ENCODE results near the gene UMODL1.
"Not testable (repeated sequence)": the region's sequence is repeated elsewhere in the genome, so short reads cannot be mapped to it uniquely, and the experiment has no call there.

The UMODL1 gene

DNA sequence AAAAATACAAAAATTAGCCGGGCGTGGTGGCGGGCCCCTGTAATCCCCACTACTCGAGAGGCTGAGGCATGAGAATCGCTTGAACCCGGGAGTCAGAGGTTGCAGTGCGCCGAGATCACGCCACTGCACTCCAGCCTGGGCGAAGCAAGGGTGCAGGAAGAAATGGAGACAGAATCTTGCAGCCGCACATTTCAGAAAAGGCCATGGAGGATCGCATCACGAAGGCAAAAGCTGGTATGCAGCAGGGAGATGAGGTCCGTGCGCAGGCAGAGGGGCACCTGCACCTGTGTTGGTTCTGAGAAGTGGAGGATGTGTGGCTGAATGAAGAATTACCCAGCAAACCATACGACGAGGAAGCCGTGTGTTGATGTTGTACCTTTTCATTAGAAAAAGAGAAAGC, 94.8 kb downstream of the UMODL1 start:
- DNase-seq, result no peak

DNA sequence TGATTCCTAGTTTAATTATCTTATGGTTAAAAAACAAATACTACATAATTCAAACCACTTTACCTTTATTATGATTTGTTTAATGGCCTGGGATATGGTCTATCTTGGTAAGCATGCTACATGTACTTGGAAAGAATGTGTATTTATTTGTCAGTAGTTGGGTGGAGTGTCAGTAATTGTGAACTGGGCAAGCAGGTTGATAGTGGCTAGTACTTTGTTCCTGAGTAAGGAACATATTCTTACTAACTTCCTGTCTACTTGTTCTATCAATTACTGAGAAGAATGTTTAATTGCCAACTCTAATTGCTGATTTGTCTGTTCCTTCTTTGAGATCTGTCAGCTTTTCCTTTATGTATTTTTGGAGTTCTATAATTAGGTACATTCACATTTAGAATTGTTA, 98.6 kb downstream of the UMODL1 start:
- no peak for DNase-seq

DNA sequence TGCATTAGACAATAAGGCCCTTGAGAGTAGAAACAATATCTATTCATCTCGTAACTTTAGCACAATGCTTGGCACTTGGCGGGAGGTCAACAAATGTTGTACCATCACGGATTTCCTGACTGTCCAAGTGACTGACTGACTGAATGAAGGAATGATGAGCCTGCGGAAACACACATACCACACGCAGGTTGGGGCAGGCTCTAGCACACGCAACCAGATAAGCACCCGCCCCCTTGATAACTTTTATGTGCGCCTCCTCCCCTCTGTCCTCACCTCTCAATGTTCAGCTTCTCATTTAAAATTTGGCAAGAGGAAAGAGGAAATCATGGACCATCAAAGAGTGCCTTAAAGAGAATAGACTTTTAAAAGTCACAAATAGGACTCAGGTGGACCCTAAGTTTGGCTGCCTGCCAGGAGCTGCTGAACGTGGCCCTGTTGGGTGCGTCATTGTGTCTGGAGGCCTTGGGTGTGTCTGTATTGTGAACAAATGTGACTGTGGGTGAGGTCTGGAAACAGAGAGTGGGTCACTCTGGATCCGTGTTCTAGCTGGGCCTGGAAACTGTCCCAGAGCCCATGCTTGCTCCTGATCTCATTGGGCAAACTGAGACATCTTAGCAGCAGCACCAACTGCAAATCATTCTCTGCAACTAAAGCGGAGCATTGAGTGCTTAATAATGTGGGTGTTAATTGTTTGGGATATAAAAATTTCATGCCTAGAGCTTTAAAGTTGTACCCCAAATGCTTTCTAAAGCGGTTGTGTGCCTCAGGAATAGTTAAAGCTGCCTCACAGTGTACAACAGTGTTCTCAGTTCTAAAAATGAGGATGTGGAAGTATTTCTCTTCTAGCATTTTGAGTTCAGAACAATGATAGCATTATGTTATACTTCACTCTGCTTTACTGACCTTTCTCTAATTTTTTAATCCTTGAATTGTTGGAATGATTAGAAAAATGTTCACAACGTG, 100.3 kb downstream of the UMODL1 start:
- no peak for DNase-seq

DNA sequence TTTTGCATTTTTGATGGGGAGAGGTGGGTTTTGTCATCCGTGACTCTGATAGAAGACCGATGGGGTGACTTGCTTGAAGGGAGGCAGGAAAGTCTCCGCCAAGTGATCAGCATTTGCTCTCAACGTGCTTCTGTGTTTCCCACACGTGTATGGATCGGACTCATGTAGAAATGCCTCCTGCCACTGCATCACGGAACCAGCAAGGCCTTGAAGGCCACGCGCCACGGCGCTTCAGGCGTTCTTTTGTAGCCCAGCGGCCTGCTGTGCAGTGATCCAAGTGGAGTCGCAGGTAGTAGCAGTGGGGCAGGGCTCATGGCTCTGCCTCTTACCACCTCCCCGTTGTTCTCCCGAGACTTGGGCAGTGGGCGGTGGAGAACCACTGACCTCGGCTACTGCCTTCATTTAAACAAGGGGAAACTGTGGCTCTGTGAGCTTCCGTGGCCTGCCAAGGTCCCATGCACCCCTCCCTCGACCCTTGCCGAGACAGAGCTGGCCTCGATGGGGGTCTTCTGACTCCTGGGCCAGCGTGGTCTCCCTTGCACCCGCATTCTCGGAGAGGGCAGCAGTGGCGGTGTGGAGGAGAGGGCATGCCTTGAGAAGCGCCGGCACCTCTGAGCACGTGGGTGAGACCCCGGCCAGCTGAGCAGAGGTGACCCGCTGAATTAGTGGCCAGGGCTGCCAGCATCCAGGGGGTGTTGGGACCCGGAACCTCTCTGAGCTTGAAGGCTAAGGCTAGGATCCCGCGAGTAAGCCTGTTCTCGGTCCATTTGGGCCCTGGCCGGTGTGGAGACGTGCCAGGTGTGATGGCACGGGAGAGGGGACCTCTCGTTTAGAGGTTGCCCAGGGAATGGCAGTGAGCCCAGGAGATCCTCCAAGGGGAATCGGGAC, 101.7 kb downstream of the UMODL1 start:
- DNase-seq, result no peak

DNA sequence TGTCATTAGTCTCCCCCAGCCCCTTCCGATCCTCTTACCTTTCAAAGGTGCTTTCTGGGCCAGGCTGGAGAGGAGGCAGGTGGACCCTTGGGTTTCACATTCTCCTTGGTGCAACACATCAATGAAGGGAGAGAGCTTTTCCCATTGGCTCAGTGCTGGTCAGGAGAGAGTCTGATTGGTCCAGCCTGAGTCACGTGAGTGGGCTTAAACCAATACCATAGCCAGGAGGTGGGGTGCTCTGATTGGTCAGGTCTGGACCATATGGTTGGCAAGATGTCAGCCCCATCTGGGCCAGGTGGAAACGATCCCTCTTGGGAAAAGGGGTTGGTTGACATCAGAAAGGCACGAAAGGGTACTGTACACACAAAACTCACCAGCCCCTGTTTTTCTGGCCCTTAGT, 103.1 kb downstream of the UMODL1 start:
- DNase-seq, result no peak

DNA sequence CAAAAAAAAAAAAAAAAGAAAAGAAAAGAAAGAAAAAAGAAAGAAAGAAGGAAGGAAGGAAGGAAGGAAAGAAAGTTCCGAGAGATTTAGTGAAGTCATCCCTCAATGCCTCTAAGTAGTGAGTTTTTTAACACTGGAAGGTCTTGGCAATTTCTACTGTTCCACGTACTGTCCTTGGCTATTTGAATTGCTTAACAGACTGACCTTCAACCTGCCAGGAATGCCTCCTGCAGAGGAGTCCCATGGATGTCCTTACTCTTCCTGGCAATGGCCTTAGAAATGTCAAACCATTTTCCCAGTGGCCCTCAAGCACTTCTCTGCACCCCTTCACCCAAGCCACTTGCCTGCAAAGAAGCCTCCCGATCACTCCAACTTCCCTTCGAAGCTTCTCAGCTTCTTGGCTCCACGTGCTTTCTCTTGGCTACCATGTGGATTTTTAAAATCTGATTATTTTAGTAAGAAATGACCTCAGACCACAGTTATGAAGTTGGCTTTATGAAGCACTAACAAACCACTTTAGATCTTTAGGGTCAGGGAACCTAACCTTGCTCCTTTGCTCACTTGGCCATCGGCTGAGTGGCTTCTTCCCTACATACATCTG, 104.1 kb downstream of the UMODL1 start:
- DNase-seq, result no peak

DNA sequence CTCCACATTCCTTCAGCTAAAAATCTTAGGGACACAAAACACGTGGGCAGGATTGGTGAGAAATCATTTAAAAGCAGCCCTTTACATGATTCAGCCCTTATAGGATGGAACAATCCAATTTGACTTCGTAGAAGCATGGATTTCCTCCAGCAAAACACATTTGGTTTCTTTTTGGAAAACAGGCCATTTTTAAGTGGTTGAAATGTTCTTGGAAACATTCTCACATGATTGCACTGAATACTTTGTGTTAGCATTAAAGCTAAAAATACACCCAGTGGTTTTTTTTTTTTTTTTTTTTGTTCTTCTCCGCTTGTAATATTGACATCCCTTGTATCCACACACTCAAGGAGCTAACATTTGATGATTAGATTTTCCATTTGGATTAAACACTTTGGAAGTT, 105.7 kb downstream of the UMODL1 start:
- no peak for DNase-seq

DNA sequence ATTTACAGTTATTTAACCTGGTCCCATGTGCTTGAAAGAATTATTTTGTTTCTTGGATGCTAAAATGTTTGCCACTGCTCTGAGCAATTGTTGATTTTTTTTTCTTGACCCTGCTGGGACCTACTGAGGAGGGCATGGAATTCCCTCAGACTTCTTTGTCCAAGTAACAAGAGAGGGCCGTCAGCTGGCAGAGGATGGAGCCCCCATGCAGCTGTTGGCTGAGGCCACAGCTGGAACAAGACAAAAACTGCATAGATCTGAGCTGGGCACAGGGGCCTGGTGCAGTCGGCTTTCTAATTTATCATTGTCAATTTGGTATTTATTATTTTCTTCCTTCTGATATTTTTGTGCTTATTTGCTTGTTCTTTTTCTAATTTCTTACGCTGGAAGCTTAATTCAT, 108.2 kb downstream of the UMODL1 start:
- no peak for DNase-seq

- not testable (repeated sequence) for DNase-seq
Measured at GRCh38 chr21:42180001-42180400, 108.9 kb downstream of the UMODL1 start.

- no peak for DNase-seq
Measured at GRCh38 chr21:42182713-42183371, 111.7 kb downstream of the UMODL1 start.

DNA sequence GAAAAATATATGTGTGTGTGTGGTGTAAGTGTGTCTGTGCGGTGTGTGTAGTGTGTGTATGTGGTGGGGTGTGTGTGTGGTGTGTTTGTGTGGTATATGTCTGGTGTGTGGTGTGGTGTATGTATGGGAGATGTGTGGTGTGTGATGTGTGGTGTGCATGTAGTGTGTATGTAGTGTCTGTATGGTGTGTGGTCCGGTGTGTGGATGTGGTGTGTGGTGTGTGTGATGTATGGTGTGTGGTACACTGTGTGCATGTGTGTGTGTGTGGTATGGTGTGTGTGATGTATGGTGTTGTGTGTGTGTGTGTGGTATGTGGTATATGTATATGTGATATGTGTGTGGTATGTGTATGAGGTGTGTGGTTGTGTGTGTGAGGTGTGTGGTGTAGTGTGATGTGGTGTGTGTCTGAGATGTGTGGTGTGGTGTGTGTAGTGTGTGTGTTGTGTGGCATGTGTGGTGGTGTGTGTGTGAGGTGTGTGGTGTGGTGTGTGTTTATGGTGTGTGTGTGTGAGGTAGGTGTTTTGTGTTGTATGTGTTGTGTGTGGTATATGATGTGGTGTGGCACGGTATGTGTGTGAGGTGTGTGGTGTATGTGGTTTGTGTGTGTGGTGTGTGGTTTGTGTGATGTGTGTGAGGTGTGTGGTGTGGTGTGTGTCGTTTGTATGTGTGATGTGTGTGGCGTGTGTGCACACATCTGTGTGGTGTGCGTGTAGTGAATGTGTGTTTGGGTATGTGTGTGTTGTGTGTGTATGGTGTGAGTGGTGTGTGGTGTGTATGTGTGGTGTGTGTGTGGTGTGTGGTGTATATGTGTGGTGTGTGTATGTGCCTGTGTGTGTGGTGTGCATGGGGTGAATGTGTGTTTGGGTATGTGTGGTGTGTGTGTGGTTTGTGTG, 112.5 kb downstream of the UMODL1 start:
- DNase-seq, result no peak

GRCh38 chr21:42186591-42186990, 115.5 kb downstream of the UMODL1 start:
- DNase-seq, result no peak

GRCh38 chr21:42187976-42188653, 117.0 kb downstream of the UMODL1 start:
- peak; percentile 85 to 87 for DNase-seq

DNA sequence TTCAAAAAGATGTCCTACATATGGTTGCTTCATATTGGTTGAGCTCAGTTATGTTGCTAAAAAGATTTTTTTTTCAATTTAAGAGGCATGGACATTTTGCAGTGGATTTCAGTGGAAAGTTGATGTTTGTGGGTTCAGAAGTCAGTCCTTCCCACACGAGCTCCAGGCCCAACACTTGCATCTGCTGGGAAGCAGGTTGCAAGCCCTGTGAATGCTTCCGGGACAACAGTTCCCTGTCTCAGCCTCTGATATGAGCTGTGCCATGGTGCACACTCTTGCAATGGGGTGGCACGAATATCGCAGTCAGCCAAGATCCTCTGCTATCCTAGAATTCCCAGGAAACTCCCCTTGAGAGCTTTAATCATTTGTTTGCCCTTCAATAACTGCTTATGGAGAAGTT, 117.5 kb downstream of the UMODL1 start:
- no peak for DNase-seq

DNA sequence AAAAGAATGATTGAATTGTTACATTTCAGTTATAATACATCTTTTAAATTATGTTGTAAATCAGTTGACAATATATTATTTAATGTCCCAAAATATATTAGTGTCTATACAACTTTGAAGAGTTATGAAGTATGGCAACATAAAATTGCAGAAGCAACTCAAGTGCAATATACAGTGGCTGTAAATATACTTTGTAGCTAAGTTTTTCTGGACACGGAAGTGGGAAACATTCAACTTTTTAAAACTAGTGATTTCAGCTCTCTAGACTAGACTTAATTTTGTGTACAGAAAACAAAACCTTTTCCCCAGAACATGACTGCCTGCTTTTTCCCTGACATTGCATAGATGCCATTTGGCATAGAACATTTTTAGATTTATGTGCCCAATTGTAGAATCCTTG, 118.3 kb downstream of the UMODL1 start:
- peak; percentile 40 to 56 for DNase-seq

DNA sequence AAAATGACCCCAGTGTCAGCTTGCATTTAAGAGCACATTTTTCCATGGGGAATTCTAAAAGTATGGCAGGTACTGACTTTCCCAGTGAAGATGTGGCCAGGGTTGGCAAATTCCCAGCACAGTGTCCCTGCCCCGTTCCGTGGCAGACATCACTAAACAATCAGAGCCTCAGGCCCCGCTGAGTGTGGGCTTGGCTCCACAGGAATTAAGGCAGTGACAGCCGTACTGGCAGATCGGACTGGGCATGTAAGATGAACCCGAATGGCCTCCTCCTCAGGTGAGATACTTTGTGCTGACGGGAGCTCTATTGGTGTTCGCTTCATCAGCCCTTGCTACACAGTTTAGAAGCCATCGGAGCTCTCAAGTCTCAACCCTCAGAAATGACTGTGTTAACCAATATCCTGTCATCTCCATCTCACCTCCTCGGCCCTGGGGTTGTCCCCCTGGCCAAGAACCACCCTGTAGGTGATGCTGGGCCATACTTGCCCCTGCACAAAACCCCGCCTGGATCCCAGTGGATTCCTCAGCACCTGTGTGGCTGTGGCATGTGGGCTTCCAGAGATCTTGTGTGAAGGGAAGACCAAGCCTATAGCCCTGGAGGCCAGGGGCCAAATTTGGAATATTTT, 118.9 kb downstream of the UMODL1 start:
- no peak for DNase-seq

- no peak for DNase-seq
Measured at GRCh38 chr21:42190486-42190863, 119.4 kb downstream of the UMODL1 start.

- no peak for DNase-seq
Measured at GRCh38 chr21:42191064-42191463, 119.9 kb downstream of the UMODL1 start.

DNA sequence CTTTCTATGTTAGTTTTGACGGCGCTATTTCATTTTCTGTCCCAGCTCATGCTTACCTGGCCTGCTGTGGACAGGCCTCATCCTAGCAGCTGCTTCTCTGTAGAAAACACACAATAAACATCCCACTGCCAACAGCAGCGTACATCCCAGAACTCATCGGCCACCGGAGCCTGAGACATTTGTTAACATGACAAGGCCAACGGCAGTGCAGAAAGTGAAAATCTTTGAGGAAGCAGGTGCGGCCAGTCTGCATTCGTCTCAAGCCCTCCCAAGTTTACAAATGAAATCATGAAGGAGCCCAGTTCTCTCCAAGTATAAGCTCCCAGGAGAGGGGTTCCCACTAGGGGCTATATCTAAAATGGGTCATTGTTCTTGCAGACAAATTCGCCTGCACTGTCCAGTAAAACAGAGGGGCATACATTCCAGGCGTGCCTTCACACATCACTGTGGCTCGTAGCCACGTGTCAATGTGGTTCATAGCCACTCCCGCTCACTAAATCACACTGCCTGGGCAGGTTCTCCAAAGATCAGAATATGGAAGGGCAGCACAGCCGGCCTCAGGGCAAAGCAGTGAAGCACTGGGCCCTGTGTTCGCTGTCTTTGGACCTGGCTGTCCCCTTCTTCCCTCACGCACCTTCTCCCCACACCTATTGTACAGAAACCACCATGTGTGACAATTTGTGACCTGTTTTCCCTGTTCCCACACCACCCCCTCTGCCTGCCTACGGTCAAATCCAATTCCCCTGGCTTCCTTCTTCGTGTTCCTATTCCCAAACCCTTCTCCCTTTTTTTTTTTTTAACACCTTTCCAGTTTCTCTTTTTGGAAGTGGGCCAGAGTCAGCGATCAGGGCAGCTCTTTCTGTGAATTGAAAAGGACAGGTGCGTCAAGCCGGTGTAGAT, 120.8 kb downstream of the UMODL1 start:
- DNase-seq, result no peak
